ENCODE data around the gene ALDH7A1. TPM values are rescaled to one million over a fixed set of nuclear protein-coding genes. Genes with fewer than 3 reads are reported as not detected.

Gene ALDH7A1
- total and polyA plus RNA-seq, 4 donors: 25.2 to 43.8 (median 30.4) TPM

DNA sequence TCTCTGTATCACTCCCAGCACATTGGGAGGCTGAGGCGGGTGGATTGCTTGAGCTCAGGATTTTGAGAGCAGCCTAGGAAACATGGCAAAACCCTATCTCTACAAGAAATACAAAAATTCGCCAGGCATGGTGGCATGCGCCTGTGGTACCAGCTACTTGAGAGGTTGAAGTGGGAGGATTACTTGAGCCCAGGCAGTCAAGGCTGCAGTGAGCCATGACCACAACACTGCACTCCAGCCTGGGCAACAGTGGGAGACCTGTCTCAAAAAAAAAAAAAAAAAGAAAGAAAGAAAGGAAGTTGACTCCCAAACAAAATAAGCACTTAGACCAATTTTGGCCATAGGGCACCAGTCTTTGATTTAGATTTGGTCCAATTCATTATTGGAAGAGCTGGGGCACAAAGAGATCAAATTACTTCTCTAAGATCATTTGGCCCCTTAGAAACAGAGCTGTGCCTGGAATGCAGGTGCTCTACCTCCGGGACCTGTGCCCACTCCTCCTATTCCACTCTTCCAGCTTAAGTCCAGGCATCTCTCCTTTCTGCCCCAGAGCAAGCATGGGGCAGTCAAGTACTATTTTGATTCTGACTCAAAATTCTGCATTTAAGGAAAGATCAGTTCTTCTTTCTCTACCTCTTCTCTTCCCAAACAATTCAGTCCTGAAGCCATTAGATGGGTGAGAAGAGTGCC lies 59.0 kb downstream of the ALDH7A1 start:
- WGBS, 2 donors: 95 to 97% methylated on average over 4 of the region's 4 CpGs
- Histone ChIP-seq H3K27me3 (ENCODE audit: control insufficient read depth in 1 of 2, insufficient read depth in 2 of 2, low read length in 1 of 2) (no peaks in the 10 kb centered on the region), H3K4me3 (ENCODE audit: low read length in 2 of 2) (no peak overlapping the region), H3K36me3 (ENCODE audit: control insufficient read depth in 1 of 2, insufficient read depth in 2 of 2, low read length in 1 of 2) (no peaks in the 10 kb centered on the region), H3K4me1 (ENCODE audit: control insufficient read depth in 1 of 2, insufficient read depth in 2 of 2, low read length in 2 of 2) (peaks cover 0 to 2% of the 10 kb centered on the region in 2 donors), H3K9me3 (ENCODE audit: control insufficient read depth, low read length) (no peaks in the 10 kb centered on the region), H3K27ac (ENCODE audit: low read depth in 1 of 2, low read length in 2 of 2) (no peak overlapping the region)
- ATAC-seq (ENCODE audit: low FRiP score) (no peak), DNase-seq (no peak)
- intact Hi-C loops (cut with DNase I): loop anchor here in 1 of 2 donors (5.0 kb wide), 1 partner anchor 199 kb away; no protein-coding TSS in a partner anchor

DNA sequence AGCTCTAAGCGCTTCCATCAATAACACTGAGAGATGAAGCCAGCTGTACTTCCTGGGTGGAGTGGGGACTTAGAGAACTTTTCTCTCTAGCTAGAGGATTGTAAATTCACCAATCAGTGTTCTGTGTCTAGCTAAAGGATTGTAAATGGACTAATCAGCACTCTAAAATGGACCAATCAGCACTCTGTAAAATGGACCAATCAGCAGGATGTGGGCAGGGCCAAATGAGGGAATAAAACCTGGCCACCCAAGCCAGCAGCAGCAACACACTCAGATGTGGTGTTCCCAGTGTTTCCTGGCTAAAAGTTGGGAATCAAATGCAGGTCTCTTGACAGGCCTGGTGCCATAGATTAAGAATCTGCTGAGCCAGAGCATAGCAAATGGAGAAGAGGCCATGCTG lies 60.5 kb downstream of the ALDH7A1 start:
- DNase-seq: no peak
- intact Hi-C loops (cut with DNase I): no loop called here
- Histone ChIP-seq H3K9me3 (ENCODE audit: control insufficient read depth, low read length) (no peaks in the 10 kb centered on the region), H3K4me3 (ENCODE audit: low read length in 2 of 2) (no peak overlapping the region), H3K36me3 (ENCODE audit: control insufficient read depth in 1 of 2, insufficient read depth in 2 of 2, low read length in 1 of 2) (no peaks in the 10 kb centered on the region), H3K4me1 (ENCODE audit: control insufficient read depth in 1 of 2, insufficient read depth in 2 of 2, low read length in 2 of 2) (peaks cover 0 to 2% of the 10 kb centered on the region in 2 donors), H3K27ac (ENCODE audit: low read depth in 1 of 2, low read length in 2 of 2) (no peak overlapping the region), H3K27me3 (ENCODE audit: control insufficient read depth in 1 of 2, insufficient read depth in 2 of 2, low read length in 1 of 2) (no peaks in the 10 kb centered on the region)
- 97 to 100% methylated on average over 1 of the region's 1 CpG for WGBS, 2 donors
- ATAC-seq (ENCODE audit: low FRiP score): no peak

GRCh38 chr5:126531543-126532120 lies 63.4 kb downstream of the ALDH7A1 start:
- DNase-seq: no peak
- 12 to 15% methylated on average over 4 of the region's 4 CpGs for WGBS, 2 donors
- H3K27me3 ChIP-seq (ENCODE audit: control insufficient read depth in 1 of 2, insufficient read depth in 2 of 2, low read length in 1 of 2): no peaks in the 10 kb centered on the region
- no peaks in the 10 kb centered on the region for H3K9me3 ChIP-seq (ENCODE audit: control insufficient read depth, low read length)
- H3K27ac ChIP-seq (ENCODE audit: low read depth in 1 of 2, low read length in 2 of 2): peak overlapping the region in 1 of 2 donors; percentile 33
- H3K36me3 ChIP-seq (ENCODE audit: control insufficient read depth in 1 of 2, insufficient read depth in 2 of 2, low read length in 1 of 2): no peaks in the 10 kb centered on the region
- intact Hi-C loops (cut with DNase I): no loop called here
- H3K4me1 ChIP-seq (ENCODE audit: control insufficient read depth in 1 of 2, insufficient read depth in 2 of 2, low read length in 2 of 2): peaks cover 0 to 2% of the 10 kb centered on the region in 2 donors
- no peak for ATAC-seq (ENCODE audit: low FRiP score)
- no peak overlapping the region for H3K4me3 ChIP-seq (ENCODE audit: low read length in 2 of 2)

GRCh38 chr5:126527892-126528291 lies 67.1 kb downstream of the ALDH7A1 start:
- no peak for ATAC-seq (ENCODE audit: low FRiP score)
- no peak for DNase-seq
- Histone ChIP-seq H3K4me3 (ENCODE audit: low read length in 2 of 2) (no peak overlapping the region), H3K9me3 (ENCODE audit: control insufficient read depth, low read length) (no peaks in the 10 kb centered on the region), H3K27ac (ENCODE audit: low read depth in 1 of 2, low read length in 2 of 2) (no peak overlapping the region), H3K36me3 (ENCODE audit: control insufficient read depth in 1 of 2, insufficient read depth in 2 of 2, low read length in 1 of 2) (no peaks in the 10 kb centered on the region), H3K27me3 (ENCODE audit: control insufficient read depth in 1 of 2, insufficient read depth in 2 of 2, low read length in 1 of 2) (no peaks in the 10 kb centered on the region), H3K4me1 (ENCODE audit: control insufficient read depth in 1 of 2, insufficient read depth in 2 of 2, low read length in 2 of 2) (peaks cover 4 to 7% of the 10 kb centered on the region in 2 donors)
- intact Hi-C loops (cut with DNase I): no loop called here

DNA sequence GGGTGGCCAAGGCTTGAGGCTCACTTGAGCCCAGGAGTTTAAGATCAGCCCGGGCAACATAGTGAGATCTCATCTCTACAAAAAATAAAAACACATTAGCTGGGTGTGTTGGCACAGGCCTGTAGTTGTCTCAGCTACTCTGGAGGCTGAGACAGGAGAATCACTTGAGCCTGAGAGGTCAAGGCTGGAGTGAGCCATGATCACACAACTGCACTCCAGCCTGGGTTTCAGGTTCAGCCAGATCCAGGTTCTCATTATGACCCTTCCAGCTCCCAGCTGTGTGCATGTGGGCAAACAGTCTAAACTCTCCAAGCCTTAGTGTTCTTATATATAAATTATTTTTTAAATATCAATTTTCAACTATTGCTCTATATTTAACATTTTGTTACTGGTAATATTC lies 67.9 kb downstream of the ALDH7A1 start:
- 83 to 87% methylated on average over 1 of the region's 1 CpG for WGBS, 2 donors
- H3K27ac ChIP-seq (ENCODE audit: low read depth in 1 of 2, low read length in 2 of 2): no peak overlapping the region
- intact Hi-C loops (cut with DNase I): no loop called here

GRCh38 chr5:126526493-126526892 lies 68.5 kb downstream of the ALDH7A1 start:
- no peak for ATAC-seq (ENCODE audit: low FRiP score)

More for the DNA sequence above, 67.9 kb downstream of the ALDH7A1 start:
- H3K9me3 ChIP-seq (ENCODE audit: control insufficient read depth, low read length): no peaks in the 10 kb centered on the region
- H3K36me3 ChIP-seq (ENCODE audit: control insufficient read depth in 1 of 2, insufficient read depth in 2 of 2, low read length in 1 of 2): no peaks in the 10 kb centered on the region
- ATAC-seq (ENCODE audit: low FRiP score) (no peak), DNase-seq (no peak)
- H3K4me1 ChIP-seq (ENCODE audit: control insufficient read depth in 1 of 2, insufficient read depth in 2 of 2, low read length in 2 of 2): peaks cover 4 to 6% of the 10 kb centered on the region in 2 donors
- H3K4me3 ChIP-seq (ENCODE audit: low read length in 2 of 2): no peak overlapping the region
- H3K27me3 ChIP-seq (ENCODE audit: control insufficient read depth in 1 of 2, insufficient read depth in 2 of 2, low read length in 1 of 2): no peaks in the 10 kb centered on the region

GRCh38 chr5:126525630-126526245 lies 69.3 kb downstream of the ALDH7A1 start:
- H3K4me3 ChIP-seq (ENCODE audit: low read length in 2 of 2): no peak overlapping the region
- ATAC-seq (ENCODE audit: low FRiP score): peak; percentile 83
- H3K9me3 ChIP-seq (ENCODE audit: control insufficient read depth, low read length): no peaks in the 10 kb centered on the region
- H3K27ac ChIP-seq (ENCODE audit: low read depth in 1 of 2, low read length in 2 of 2): peak overlapping the region in 1 of 2 donors; percentile 60
- peak; percentile 83 to 84 for DNase-seq
- H3K27me3 ChIP-seq (ENCODE audit: control insufficient read depth in 1 of 2, insufficient read depth in 2 of 2, low read length in 1 of 2): no peaks in the 10 kb centered on the region
- WGBS, 2 donors: 24% methylated on average over 5 of the region's 5 CpGs
- intact Hi-C loops (cut with DNase I): no loop called here
- H3K36me3 ChIP-seq (ENCODE audit: control insufficient read depth in 1 of 2, insufficient read depth in 2 of 2, low read length in 1 of 2): no peaks in the 10 kb centered on the region
- peaks cover 4 to 5% of the 10 kb centered on the region in 2 donors for H3K4me1 ChIP-seq (ENCODE audit: control insufficient read depth in 1 of 2, insufficient read depth in 2 of 2, low read length in 2 of 2)

More at GRCh38 chr5:126526493-126526892, 68.5 kb downstream of the ALDH7A1 start:
- H3K36me3 ChIP-seq (ENCODE audit: control insufficient read depth in 1 of 2, insufficient read depth in 2 of 2, low read length in 1 of 2): no peaks in the 10 kb centered on the region
- no peak overlapping the region for H3K27ac ChIP-seq (ENCODE audit: low read depth in 1 of 2, low read length in 2 of 2)
- H3K4me1 ChIP-seq (ENCODE audit: control insufficient read depth in 1 of 2, insufficient read depth in 2 of 2, low read length in 2 of 2): peaks cover 4 to 5% of the 10 kb centered on the region in 2 donors
- H3K27me3 ChIP-seq (ENCODE audit: control insufficient read depth in 1 of 2, insufficient read depth in 2 of 2, low read length in 1 of 2): no peaks in the 10 kb centered on the region
- intact Hi-C loops (cut with DNase I): no loop called here
- H3K4me3 ChIP-seq (ENCODE audit: low read length in 2 of 2): no peak overlapping the region
- H3K9me3 ChIP-seq (ENCODE audit: control insufficient read depth, low read length): no peaks in the 10 kb centered on the region
- DNase-seq: no peak

- DNase-seq: no peak
- Histone ChIP-seq H3K27me3 (ENCODE audit: control insufficient read depth in 1 of 2, insufficient read depth in 2 of 2, low read length in 1 of 2) (no peaks in the 10 kb centered on the region), H3K27ac (ENCODE audit: low read depth in 1 of 2, low read length in 2 of 2) (peak overlapping the region; percentile 77 to 89), H3K4me1 (ENCODE audit: control insufficient read depth in 1 of 2, insufficient read depth in 2 of 2, low read length in 2 of 2) (peaks cover 5 to 6% of the 10 kb centered on the region in 2 donors), H3K36me3 (ENCODE audit: control insufficient read depth in 1 of 2, insufficient read depth in 2 of 2, low read length in 1 of 2) (no peaks in the 10 kb centered on the region), H3K4me3 (ENCODE audit: low read length in 2 of 2) (no peak overlapping the region), H3K9me3 (ENCODE audit: control insufficient read depth, low read length) (no peaks in the 10 kb centered on the region)
- intact Hi-C loops (cut with DNase I): no loop called here
- ATAC-seq (ENCODE audit: low FRiP score): no peak
- 5 to 6% methylated on average over 8 of the region's 8 CpGs for WGBS, 2 donors
Measured at GRCh38 chr5:126523818-126524510, 71.1 kb downstream of the ALDH7A1 start.

Measured in aorta (tissue), 5 donors.